Measurements from ENCODE around the gene ALKAL2. TPM values are rescaled to one million over a fixed set of nuclear protein-coding genes. Genes with fewer than 3 reads are reported as not detected.

Gene ALKAL2
- total and polyA plus RNA-seq, 7 experiments from 2014 or later = 0.18 to 0.49 TPM; not detected in 5

- POLR2A ChIA-PET = no interaction called here
- Histone ChIP-seq H3K9me3 (ENCODE audit: control insufficient read depth in 2 of 3, low read length in 3 of 3) (no peaks in the 10 kb centered on the region), H3K27ac (ENCODE audit: low read depth, low read length) (no peak overlapping the region), H3K36me3 (ENCODE audit: control insufficient read depth in 2 of 3, insufficient read depth in 3 of 3, low read length in 3 of 3) (peaks cover 0 to 13% (median 5%) of the 10 kb centered on the region in 3 experiments), H3K27me3 (ENCODE audit: control insufficient read depth in 2 of 2, insufficient read depth in 2 of 2, low read length in 2 of 2) (no peaks in the 10 kb centered on the region), H3K4me3 (ENCODE audit: low read length) (no peak overlapping the region), H3K4me1 (ENCODE audit: control insufficient read depth in 2 of 2, insufficient read depth in 2 of 2, low read length in 2 of 2) (no peaks in the 10 kb centered on the region)
- intact Hi-C loops (cut with micrococcal nuclease) = no loop called here
- ATAC-seq (no peak), DNase-seq (no peak)
- H3K27ac Mint-ChIP-seq = no peak overlapping the region
- H3K4me3 Mint-ChIP-seq = no peak overlapping the region
- no peaks in the 10 kb centered on the region for H3K27me3 Mint-ChIP-seq
- CTCF ChIA-PET = no interaction called here
- peaks cover 0 to 16% (median 7%) of the 10 kb centered on the region in 7 donors for H3K4me1 Mint-ChIP-seq
- H3K36me3 Mint-ChIP-seq = peaks cover 7 to 72% (median 42%) of the 10 kb centered on the region in 5 donors
- H3K9me3 Mint-ChIP-seq = peaks cover 0 to 7% (median 0%) of the 10 kb centered on the region in 11 donors
Observed at GRCh38 chr2:236993-237539, 50.8 kb downstream of the ALKAL2 start.

- no peak overlapping the region for H3K27ac ChIP-seq (ENCODE audit: low read depth, low read length)
Observed at GRCh38 chr2:234421-234820, 53.5 kb downstream of the ALKAL2 start.

GRCh38 chr2:233030-233429 is 54.9 kb downstream of the ALKAL2 start:
- Mint-ChIP-seq H3K27me3 (no peaks in the 10 kb centered on the region), H3K4me3 (no peak overlapping the region), H3K4me1 (peaks cover 0 to 6% (median 2%) of the 10 kb centered on the region in 7 donors), H3K27ac (peak overlapping the region in 1 of 9 donors; percentile 29), H3K9me3 (no peaks in the 10 kb centered on the region), H3K36me3 (peaks cover 0 to 65% (median 41%) of the 10 kb centered on the region in 5 donors)
- ATAC-seq (no peak), DNase-seq (no peak)
- no peaks in the 10 kb centered on the region for H3K27me3 ChIP-seq (ENCODE audit: control insufficient read depth in 2 of 2, insufficient read depth in 2 of 2, low read length in 2 of 2)
- H3K4me1 ChIP-seq (ENCODE audit: control insufficient read depth in 2 of 2, insufficient read depth in 2 of 2, low read length in 2 of 2) = no peaks in the 10 kb centered on the region
- H3K27ac ChIP-seq (ENCODE audit: low read depth, low read length) = no peak overlapping the region
- POLR2A ChIA-PET = interaction anchor here (0.6 kb wide), 1 partner anchor 103 kb away, joined by 3 read pairs; no protein-coding TSS in a partner anchor
- peaks cover 0 to 22% (median 3%) of the 10 kb centered on the region in 3 experiments for H3K36me3 ChIP-seq (ENCODE audit: control insufficient read depth in 2 of 3, insufficient read depth in 3 of 3, low read length in 3 of 3)
- no peaks in the 10 kb centered on the region for H3K9me3 ChIP-seq (ENCODE audit: control insufficient read depth in 2 of 3, low read length in 3 of 3)
- no peak overlapping the region for H3K4me3 ChIP-seq (ENCODE audit: low read length)
- CTCF ChIA-PET = interaction anchor here (0.5 kb wide), 1 partner anchor 432 kb away, joined by 3 read pairs; no protein-coding TSS in a partner anchor
- intact Hi-C loops (cut with micrococcal nuclease) = no loop called here

More at GRCh38 chr2:234421-234820, 53.5 kb downstream of the ALKAL2 start:
- ChIA-PET POLR2A (no interaction called here), CTCF (no interaction called here)
- Histone ChIP-seq H3K4me1 (ENCODE audit: control insufficient read depth in 2 of 2, insufficient read depth in 2 of 2, low read length in 2 of 2) (no peaks in the 10 kb centered on the region), H3K9me3 (ENCODE audit: control insufficient read depth in 2 of 3, low read length in 3 of 3) (no peaks in the 10 kb centered on the region), H3K4me3 (ENCODE audit: low read length) (no peak overlapping the region), H3K36me3 (ENCODE audit: control insufficient read depth in 2 of 3, insufficient read depth in 3 of 3, low read length in 3 of 3) (peaks cover 0 to 12% (median 3%) of the 10 kb centered on the region in 3 experiments), H3K27me3 (ENCODE audit: control insufficient read depth in 2 of 2, insufficient read depth in 2 of 2, low read length in 2 of 2) (no peaks in the 10 kb centered on the region)
- no peak for ATAC-seq
- no peak overlapping the region for H3K27ac Mint-ChIP-seq
- intact Hi-C loops (cut with micrococcal nuclease) = no loop called here
- H3K36me3 Mint-ChIP-seq = peaks cover 0 to 66% (median 38%) of the 10 kb centered on the region in 5 donors
- DNase-seq = no peak
- no peak overlapping the region for H3K4me3 Mint-ChIP-seq
- H3K4me1 Mint-ChIP-seq = peaks cover 0 to 16% (median 7%) of the 10 kb centered on the region in 7 donors
- H3K27me3 Mint-ChIP-seq = no peaks in the 10 kb centered on the region
- H3K9me3 Mint-ChIP-seq = no peaks in the 10 kb centered on the region

GRCh38 chr2:231521-232185 is 56.2 kb downstream of the ALKAL2 start:
- Mint-ChIP-seq H3K9me3 (no peaks in the 10 kb centered on the region), H3K27me3 (no peaks in the 10 kb centered on the region), H3K36me3 (peaks cover 6 to 69% (median 52%) of the 10 kb centered on the region in 5 donors), H3K4me1 (peaks cover 0 to 4% (median 0%) of the 10 kb centered on the region in 7 donors), H3K4me3 (no peak overlapping the region), H3K27ac (peak overlapping the region in 1 of 9 donors; percentile 31)
- H3K36me3 ChIP-seq (ENCODE audit: control insufficient read depth in 2 of 3, insufficient read depth in 3 of 3, low read length in 3 of 3) = peaks cover 0 to 28% (median 3%) of the 10 kb centered on the region in 3 experiments
- ChIA-PET POLR2A (no interaction called here), CTCF (no interaction called here)
- H3K9me3 ChIP-seq (ENCODE audit: control insufficient read depth in 2 of 3, low read length in 3 of 3) = no peaks in the 10 kb centered on the region
- H3K4me1 ChIP-seq (ENCODE audit: control insufficient read depth in 2 of 2, insufficient read depth in 2 of 2, low read length in 2 of 2) = no peaks in the 10 kb centered on the region
- no peak overlapping the region for H3K27ac ChIP-seq (ENCODE audit: low read depth, low read length)
- no peak overlapping the region for H3K4me3 ChIP-seq (ENCODE audit: low read length)
- DNase-seq (no peak), ATAC-seq (no peak)
- intact Hi-C loops (cut with micrococcal nuclease) = no loop called here
- H3K27me3 ChIP-seq (ENCODE audit: control insufficient read depth in 2 of 2, insufficient read depth in 2 of 2, low read length in 2 of 2) = no peaks in the 10 kb centered on the region

Other genes with a start within 250 kb of the ALKAL2 start
- gene FAM110C, start 241.6 kb downstream of the ALKAL2 start, total RNA-seq = 1 to 10 TPM in 1 of 5 experiments, under 1 TPM in 3, not detected in 1; 0.11 to 1.5 (median 0.19) TPM
- gene FAM110C, start 241.6 kb downstream of the ALKAL2 start, polyA plus RNA-seq = under 1 TPM in 1 of 2 donors, not detected in 1; 0.06 TPM
- 10 to 100 TPM; 16.5 to 94.1 (median 52.2) TPM for gene SH3YL1, start 24.1 kb downstream of the ALKAL2 start, total RNA-seq
- 10 to 100 TPM; 33.5 to 60.9 TPM for gene SH3YL1, start 24.1 kb downstream of the ALKAL2 start, polyA plus RNA-seq
- gene ACP1, start 23.1 kb downstream of the ALKAL2 start, total RNA-seq = 10 to 100 TPM; 61.1 to 92.7 (median 86.1) TPM
- 100 to 1,000 TPM; 153 to 199 TPM for gene ACP1, start 23.1 kb downstream of the ALKAL2 start, polyA plus RNA-seq